K562 (cell line): Measurements from ENCODE around the gene SH3BGRL3. TPM values are rescaled to one million over a fixed set of nuclear protein-coding genes. Genes with fewer than 3 reads are reported as not detected.

Experiments
- ARHGAP35 ChIP-seq: fragments of 450-650 bp; IDR thresholded peaks from 2 replicates; pipeline ENCODE4 v1.6.1; 2018; ENCODE audit not compliant: partially characterized antibody
- CBX8 ChIP-seq: fragments of 200-600 bp; sonication (generic); IDR thresholded peaks from 2 replicates; pipeline ENCODE4 v1.6.1; 2012; ENCODE audit warnings: borderline replicate concordance, mixed run types, low read depth, mild to moderate bottlenecking, moderate library complexity, mixed read lengths, low read length, control low read depth, inconsistent platforms; ENCODE audit not compliant: poor library complexity, severe bottlenecking; ENCODE audit errors: extremely low read depth
- CTCFL ChIP-seq: IDR thresholded peaks from 2 replicates; pipeline ENCODE4 v1.6.1; 2011; ENCODE audit warnings: borderline replicate concordance, low read depth, mild to moderate bottlenecking, moderate library complexity, low read length; ENCODE audit not compliant: insufficient read depth, poor library complexity, severe bottlenecking
- ELF4 ChIP-seq: fragments of 450-650 bp; formaldehyde crosslinking; IDR thresholded peaks from 2 replicates; pipeline ENCODE4 v1.4.0; 2022; ENCODE audit warnings: missing genetic modification characterization
- FOXJ3 ChIP-seq: sonication (generic); formaldehyde crosslinking; IDR thresholded peaks from 2 replicates; pipeline ENCODE4 v1.4.0; 2020; ENCODE audit warnings: mild to moderate bottlenecking, missing genetic modification reagents
- HDAC8 ChIP-seq: fragments of 450-650 bp; IDR thresholded peaks from 2 replicates; pipeline ENCODE4 v1.6.1; 2016; ENCODE audit warnings: mild to moderate bottlenecking, missing genetic modification characterization, moderate library complexity, missing compliant biosample characterization
- HSF4 ChIP-seq: fragments of 250-450 bp; sonication (Bioruptor Pico); IDR thresholded peaks from 2 replicates; pipeline ENCODE4 v2.1.2; 2022; ENCODE audit warnings: mild to moderate bottlenecking, moderate library complexity, borderline replicate concordance
- PHB ChIP-seq: fragments of 250-450 bp; sonication (Bioruptor Pico); IDR thresholded peaks from 2 replicates; pipeline ENCODE4 v1.5.0; 2021
- SLC30A9 ChIP-seq: fragments of 250-450 bp; sonication (Bioruptor Pico); IDR thresholded peaks from 2 replicates; pipeline ENCODE4 v1.8.0; 2022; ENCODE audit warnings: mild to moderate bottlenecking, moderate library complexity
- ZNF165 ChIP-seq: fragments of 250-450 bp; sonication (Bioruptor Pico); IDR thresholded peaks from 2 replicates; pipeline ENCODE4 v1.4.0; 2020; ENCODE audit warnings: borderline replicate concordance
- ZNF318 ChIP-seq, 2 experiments: fragments of 450-650 bp; IDR thresholded peaks; 2 replicates each; pipeline ENCODE4 v1.6.1; 2016; ENCODE audit warnings: mild to moderate bottlenecking in 2 of 2, borderline replicate concordance in 1 of 2, low read depth in 1 of 2, moderate library complexity in 1 of 2
- polyA plus RNA-seq, 8 experiments: library from polyadenylated mRNA; depleted of rRNA in 4 of 8; stranded (reverse) in 5 of 8; unstranded in 3 of 8; fragments of >200 nt; fragmentation: Nextera tagmentation in 2 of 8; fragmentation: Illumina TruSeq in 1 of 8; extraction: Ambion mirVana in 2 of 8; extraction: Trizol in 1 of 8; gene quantifications; 2 replicates each; pipeline versions ENCODE4 v1.2.1 to v1.2.3, GENCODE V29; 2011 to 2014; ENCODE audit warnings: inconsistent platforms in 1 of 8, missing spikeins in 1 of 8
- total RNA-seq, 7 experiments: library from RNA; depleted of rRNA in 6 of 7; stranded (reverse); fragments of >200 nt in 6 of 7; fragmentation: Illumina TruSeq in 2 of 7; extraction: Trizol in 2 of 7; gene quantifications; 2 replicates each; pipeline versions ENCODE4 v1.2.1 to v1.2.3, GENCODE V29; 2011 to 2021; ENCODE audit warnings: low replicate concordance in 1 of 7

Gene SH3BGRL3
- total and polyA plus RNA-seq, 9 of the 15 experiments (the other 6 are each of a cell fraction or from before 2014, with no cell fraction given), result 30.3 to 140 (median 54.2) TPM

DNA sequence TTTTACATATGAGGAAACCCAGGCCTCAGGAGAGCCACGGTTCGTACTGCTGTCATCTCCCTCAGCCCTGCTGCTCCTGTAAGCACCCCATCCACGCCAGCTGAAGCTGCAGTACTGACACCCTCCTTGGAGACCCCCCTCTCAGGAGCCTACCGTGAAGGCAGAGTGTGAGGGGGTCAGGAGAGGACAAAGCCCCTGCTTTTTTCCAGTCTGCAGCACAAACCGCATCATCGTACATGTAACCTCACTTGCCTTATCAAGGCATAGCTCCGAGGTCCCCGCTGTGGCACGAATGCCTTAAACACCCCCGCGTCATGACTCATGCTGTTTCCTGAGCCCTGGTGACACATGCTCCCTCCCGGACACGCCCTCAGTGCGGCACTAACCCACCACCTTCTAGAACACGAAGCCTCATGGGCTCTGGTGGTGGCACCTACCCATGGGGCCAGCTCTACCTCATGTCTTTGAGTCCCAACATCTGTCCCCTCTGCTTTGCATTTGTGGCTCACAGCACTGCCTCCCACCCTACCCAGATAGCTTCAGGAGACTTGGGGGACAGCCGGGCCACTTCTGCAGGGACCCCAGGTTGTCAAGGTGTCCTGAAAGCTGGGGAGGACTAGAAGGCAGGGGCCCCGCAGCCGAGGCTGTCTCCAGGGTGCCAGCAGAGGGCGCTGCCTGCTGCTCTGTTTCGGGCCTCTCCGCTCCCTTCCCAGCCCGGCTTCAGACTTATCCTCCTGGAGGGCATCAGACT, 4.9 kb downstream of the SH3BGRL3 start (continued):
- TF ChIP-seq ZNF318 (IDR thresholded peaks at IDR 0.05; ENCODE audit: borderline replicate concordance in 1 of 2, low read depth in 1 of 2) (peak in 1 of 2 experiments; percentile 78; a peak in 1 of 4 replicates), ARHGAP35 (no peak), HDAC8 (tag) (no peak), FOXJ3 (CRISPR knock-in tag) (no peak), CBX8 (no peak), HSF4 (no peak), PHB (CRISPR knock-in tag) (no peak), ELF4 (peak; percentile 2; the same call in 1 of the 2 replicates), CTCFL (peak; percentile 49), ZNF165 (CRISPR knock-in tag) (no peak), SLC30A9 (CRISPR knock-in tag) (no peak)
